ENCODE measurements around the gene SERTAD2.

Gene SERTAD2

DNA sequence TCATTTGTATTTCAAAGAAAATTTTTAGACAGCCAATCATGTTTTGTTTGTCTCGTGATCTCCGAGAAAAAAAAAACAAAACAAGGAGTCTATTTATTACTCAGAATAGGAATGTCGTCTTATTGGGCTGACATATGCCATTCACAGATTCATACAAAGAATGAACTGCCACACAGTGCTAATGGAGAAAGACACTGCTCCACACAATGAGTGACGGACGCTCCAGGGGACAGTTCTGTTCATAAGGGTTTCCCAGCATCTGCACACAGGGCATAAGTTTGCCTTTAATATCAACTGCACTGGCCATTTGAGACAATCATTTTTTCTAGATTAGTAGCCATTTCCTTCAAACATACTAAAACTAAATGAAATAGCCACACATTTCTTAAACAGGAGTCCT is 3.4 kb downstream of the SERTAD2 start:
- H2AFZ ChIP-seq (ENCODE audit: insufficient read depth, low read length, poor library complexity), result no peak overlapping the region
- WGBS (ENCODE audit: extremely low coverage, insufficient coverage, insufficient read length), result no CpG with 5 or more reads among the region's 5 CpGs

GRCh38 chr2:64649626-64650025 is 4.1 kb downstream of the SERTAD2 start:
- Histone ChIP-seq H4K12ac (ENCODE audit: low read depth, low read length) (no peak overlapping the region), H3K4me2 (ENCODE audit: low read length) (peak overlapping the region; percentile 32), H3K4me1 (ENCODE audit: control insufficient read depth in 1 of 2, insufficient read depth in 2 of 2, low read length in 2 of 2) (peaks cover 4 to 16% of the 10 kb centered on the region in 2 experiments), H3K79me1 (ENCODE audit: low read length) (peaks cover 24% of the 10 kb centered on the region), H3K14ac (ENCODE audit: low read length) (no peak overlapping the region), H2BK12ac (ENCODE audit: low read length) (no peak overlapping the region), H2AFZ (ENCODE audit: insufficient read depth, low read length, poor library complexity) (no peak overlapping the region), H3K27me3 (ENCODE audit: insufficient read depth, low read length) (no peaks in the 10 kb centered on the region), H2BK5ac (ENCODE audit: low read depth, low read length, poor library complexity) (no peak overlapping the region), H3K23ac (ENCODE audit: low read length) (no peak overlapping the region), H3K4ac (ENCODE audit: low read depth, low read length) (no peak overlapping the region), H3K9ac (ENCODE audit: low read length) (no peak overlapping the region), H4K91ac (ENCODE audit: low read depth, low read length) (no peak overlapping the region), H3K79me2 (ENCODE audit: control insufficient read depth, insufficient read depth, low read length, poor library complexity) (peaks cover 20% of the 10 kb centered on the region), H2BK120ac (ENCODE audit: insufficient read depth, low read length, poor library complexity) (no peak overlapping the region), H3K36me3 (ENCODE audit: control insufficient read depth in 1 of 2, insufficient read depth in 2 of 2, low read length in 2 of 2) (no peaks in the 10 kb centered on the region), H3K27ac (ENCODE audit: low read depth, low read length) (peak overlapping the region; percentile 29), H3K4me3 (ENCODE audit: low read depth, low read length) (no peak overlapping the region), H4K8ac (ENCODE audit: low read depth, low read length) (no peak overlapping the region), H3K9me3 (ENCODE audit: insufficient read depth, low read depth, low read length) (no peaks in the 10 kb centered on the region), H3K18ac (ENCODE audit: low read length) (no peak overlapping the region), H2AK5ac (ENCODE audit: low read length) (no peak overlapping the region)
- WGBS (ENCODE audit: extremely low coverage, insufficient coverage, insufficient read length), result no CpG with 5 or more reads among the region's 5 CpGs
- DNase-seq, result peak; percentile 75 to 76

More for the DNA sequence above, 3.4 kb downstream of the SERTAD2 start:
- Histone ChIP-seq H3K4ac (ENCODE audit: low read depth, low read length) (no peak overlapping the region), H2BK120ac (ENCODE audit: insufficient read depth, low read length, poor library complexity) (no peak overlapping the region), H2AK5ac (ENCODE audit: low read length) (no peak overlapping the region), H3K27me3 (ENCODE audit: insufficient read depth, low read length) (no peaks in the 10 kb centered on the region), H4K91ac (ENCODE audit: low read depth, low read length) (no peak overlapping the region), H3K18ac (ENCODE audit: low read length) (no peak overlapping the region), H3K36me3 (ENCODE audit: control insufficient read depth in 1 of 2, insufficient read depth in 2 of 2, low read length in 2 of 2) (no peaks in the 10 kb centered on the region), H3K23ac (ENCODE audit: low read length) (no peak overlapping the region), H3K9ac (ENCODE audit: low read length) (no peak overlapping the region), H3K4me2 (ENCODE audit: low read length) (no peak overlapping the region), H3K9me3 (ENCODE audit: insufficient read depth, low read depth, low read length) (no peaks in the 10 kb centered on the region), H3K14ac (ENCODE audit: low read length) (no peak overlapping the region), H3K79me2 (ENCODE audit: control insufficient read depth, insufficient read depth, low read length, poor library complexity) (peaks cover 18% of the 10 kb centered on the region), H3K79me1 (ENCODE audit: low read length) (peaks cover 21% of the 10 kb centered on the region), H2BK5ac (ENCODE audit: low read depth, low read length, poor library complexity) (no peak overlapping the region), H2BK12ac (ENCODE audit: low read length) (no peak overlapping the region), H3K4me3 (ENCODE audit: low read depth, low read length) (no peak overlapping the region), H4K8ac (ENCODE audit: low read depth, low read length) (no peak overlapping the region), H3K27ac (ENCODE audit: low read depth, low read length) (peak overlapping the region; percentile 27), H3K4me1 (ENCODE audit: control insufficient read depth in 1 of 2, insufficient read depth in 2 of 2, low read length in 2 of 2) (peaks cover 2 to 14% of the 10 kb centered on the region in 2 experiments), H4K12ac (ENCODE audit: low read depth, low read length) (no peak overlapping the region)
- DNase-seq, result peak in 1 of 2 donors; percentile 33

- no peaks in the 10 kb centered on the region for H3K9me3 ChIP-seq (ENCODE audit: insufficient read depth, low read depth, low read length)
- H4K8ac ChIP-seq (ENCODE audit: low read depth, low read length), result no peak overlapping the region
- peak overlapping the region; percentile 58 for H3K27ac ChIP-seq (ENCODE audit: low read depth, low read length)
- H3K4me2 ChIP-seq (ENCODE audit: low read length), result peak overlapping the region; percentile 54
- H3K14ac ChIP-seq (ENCODE audit: low read length), result no peak overlapping the region
- H3K27me3 ChIP-seq (ENCODE audit: insufficient read depth, low read length), result no peaks in the 10 kb centered on the region
- no peak overlapping the region for H4K91ac ChIP-seq (ENCODE audit: low read depth, low read length)
- no peak overlapping the region for H3K23ac ChIP-seq (ENCODE audit: low read length)
- peak overlapping the region; percentile 0 for H2BK5ac ChIP-seq (ENCODE audit: low read depth, low read length, poor library complexity)
- H2AK5ac ChIP-seq (ENCODE audit: low read length), result no peak overlapping the region
- no peak overlapping the region for H2BK120ac ChIP-seq (ENCODE audit: insufficient read depth, low read length, poor library complexity)
- H3K4me1 ChIP-seq (ENCODE audit: control insufficient read depth in 1 of 2, insufficient read depth in 2 of 2, low read length in 2 of 2), result peaks cover 7 to 20% of the 10 kb centered on the region in 2 experiments
- no CpG with 5 or more reads among the region's 6 CpGs for WGBS (ENCODE audit: extremely low coverage, insufficient coverage, insufficient read length)
- no peaks in the 10 kb centered on the region for H3K36me3 ChIP-seq (ENCODE audit: control insufficient read depth in 1 of 2, insufficient read depth in 2 of 2, low read length in 2 of 2)
- H3K4ac ChIP-seq (ENCODE audit: low read depth, low read length), result peak overlapping the region; percentile 0
- H3K79me1 ChIP-seq (ENCODE audit: low read length), result peaks cover 24% of the 10 kb centered on the region
- peaks cover 19% of the 10 kb centered on the region for H3K79me2 ChIP-seq (ENCODE audit: control insufficient read depth, insufficient read depth, low read length, poor library complexity)
- H4K12ac ChIP-seq (ENCODE audit: low read depth, low read length), result no peak overlapping the region
- DNase-seq, result no peak
- H3K4me3 ChIP-seq (ENCODE audit: low read depth, low read length), result no peak overlapping the region
- no peak overlapping the region for H2AFZ ChIP-seq (ENCODE audit: insufficient read depth, low read length, poor library complexity)
- H3K18ac ChIP-seq (ENCODE audit: low read length), result no peak overlapping the region
- H2BK12ac ChIP-seq (ENCODE audit: low read length), result no peak overlapping the region
- no peak overlapping the region for H3K9ac ChIP-seq (ENCODE audit: low read length)
These were observed 4.7 kb downstream of the SERTAD2 start for GRCh38 chr2:64649013-64649484.

- Histone ChIP-seq H3K27ac (ENCODE audit: low read depth, low read length) (no peak overlapping the region), H3K4me2 (ENCODE audit: low read length) (no peak overlapping the region), H4K12ac (ENCODE audit: low read depth, low read length) (no peak overlapping the region), H3K9me3 (ENCODE audit: insufficient read depth, low read depth, low read length) (no peaks in the 10 kb centered on the region), H2BK12ac (ENCODE audit: low read length) (no peak overlapping the region), H3K79me2 (ENCODE audit: control insufficient read depth, insufficient read depth, low read length, poor library complexity) (peaks cover 19% of the 10 kb centered on the region), H3K36me3 (ENCODE audit: control insufficient read depth in 1 of 2, insufficient read depth in 2 of 2, low read length in 2 of 2) (no peaks in the 10 kb centered on the region), H2AK5ac (ENCODE audit: low read length) (no peak overlapping the region), H3K4ac (ENCODE audit: low read depth, low read length) (peak overlapping the region; percentile 89), H2BK5ac (ENCODE audit: low read depth, low read length, poor library complexity) (no peak overlapping the region), H3K23ac (ENCODE audit: low read length) (no peak overlapping the region), H3K4me1 (ENCODE audit: control insufficient read depth in 1 of 2, insufficient read depth in 2 of 2, low read length in 2 of 2) (peaks cover 24 to 37% of the 10 kb centered on the region in 2 experiments), H4K8ac (ENCODE audit: low read depth, low read length) (no peak overlapping the region), H2AFZ (ENCODE audit: insufficient read depth, low read length, poor library complexity) (no peak overlapping the region), H3K27me3 (ENCODE audit: insufficient read depth, low read length) (no peaks in the 10 kb centered on the region), H3K9ac (ENCODE audit: low read length) (no peak overlapping the region), H2BK120ac (ENCODE audit: insufficient read depth, low read length, poor library complexity) (no peak overlapping the region), H4K91ac (ENCODE audit: low read depth, low read length) (no peak overlapping the region), H3K18ac (ENCODE audit: low read length) (no peak overlapping the region), H3K79me1 (ENCODE audit: low read length) (peaks cover 20% of the 10 kb centered on the region), H3K4me3 (ENCODE audit: low read depth, low read length) (no peak overlapping the region), H3K14ac (ENCODE audit: low read length) (no peak overlapping the region)
- no CpG with 5 or more reads among the region's 9 CpGs for WGBS (ENCODE audit: extremely low coverage, insufficient coverage, insufficient read length)
- peak; percentile 84 to 97 for DNase-seq
These were observed 7.5 kb downstream of the SERTAD2 start for GRCh38 chr2:64646007-64646880.

Data from trophoblast cell (in vitro differentiated cells and primary cell).